Muscle of arm (tissue), 12 donors: ENCODE data around the gene SCN4A. TPM values are rescaled to one million over a fixed set of nuclear protein-coding genes. Genes with fewer than 3 reads are reported as not detected.
"Not testable (repeated sequence)": the region's sequence is repeated elsewhere in the genome, so short reads cannot be mapped to it uniquely, and the experiment has no call there.

ENCODE experiments used
- DNase-seq: peaks from one replicate; pipeline ENCODE4 v3.0.0-alpha.2; 2013
- polyA plus RNA-seq, 12 donors: library from polyadenylated mRNA; unstranded; fragments of 120-200 nt; gene quantifications; one replicate each; pipeline ENCODE4 v1.2.1, GENCODE V29; 2013; ENCODE audit not compliant: insufficient read length in 12 of 12

The SCN4A gene
- polyA plus RNA-seq, 12 donors: 13.9 to 53.0 (median 39.3) TPM; not detected in 1

- no peak for DNase-seq
Measured at GRCh38 chr17:63939401-63939800, 33.3 kb downstream of the SCN4A start.

- no peak for DNase-seq
Measured at GRCh38 chr17:63937920-63938319, 34.8 kb downstream of the SCN4A start.

DNA sequence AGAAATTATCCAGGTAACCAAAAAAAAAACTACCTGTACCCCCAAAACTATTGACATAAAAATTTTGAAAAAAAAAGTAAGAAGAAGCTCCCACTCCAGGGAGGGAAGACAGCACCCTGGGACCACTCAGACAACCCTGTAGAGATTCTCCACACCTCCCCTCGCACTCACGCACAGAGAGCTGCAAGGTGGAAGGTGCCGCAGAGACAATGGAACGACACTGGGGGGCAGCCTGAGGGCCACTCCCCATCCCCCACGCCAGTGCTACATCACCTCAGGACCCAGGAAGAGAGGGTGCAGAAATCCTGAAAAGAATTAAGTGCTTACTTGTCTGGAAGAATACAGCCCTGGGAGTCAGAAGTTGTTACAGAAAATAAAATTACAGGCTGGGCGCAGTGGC is 35.4 kb downstream of the SCN4A start:
- no peak for DNase-seq

GRCh38 chr17:63934183-63935112 is 38.3 kb downstream of the SCN4A start:
- no peak for DNase-seq

DNA sequence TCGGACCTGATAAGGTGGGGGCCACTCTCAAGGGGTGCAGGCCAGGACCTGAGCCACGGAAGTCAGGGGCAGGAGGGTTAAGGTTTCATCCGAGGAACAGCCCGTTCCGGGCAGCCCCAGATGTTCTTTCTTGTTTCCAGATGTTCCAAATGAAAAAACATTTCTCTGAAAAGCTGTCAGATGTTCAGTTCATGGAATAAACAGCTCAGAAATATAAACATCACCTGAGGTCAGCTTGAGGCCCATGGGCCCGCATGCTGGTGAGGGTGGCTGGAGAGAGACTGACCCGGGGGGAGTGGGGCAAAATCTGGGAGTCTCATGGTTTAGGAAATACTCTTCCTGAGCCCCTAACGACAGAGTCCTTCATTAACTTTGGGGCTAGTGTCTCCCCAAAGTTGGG is 39.1 kb downstream of the SCN4A start:
- no peak for DNase-seq

GRCh38 chr17:63932721-63933120 is 40.0 kb downstream of the SCN4A start:
- DNase-seq: no peak

- DNase-seq: no peak
Measured at GRCh38 chr17:63931981-63932561, 40.6 kb downstream of the SCN4A start, which contains the start of gene CD79B. Gene CD79B (minus strand): TSS chr17:63932331. CDS start chr17:63932261, 70 bp downstream.

- DNase-seq: no peak
Measured at GRCh38 chr17:63930951-63931575, 41.7 kb downstream of the SCN4A start.

DNA sequence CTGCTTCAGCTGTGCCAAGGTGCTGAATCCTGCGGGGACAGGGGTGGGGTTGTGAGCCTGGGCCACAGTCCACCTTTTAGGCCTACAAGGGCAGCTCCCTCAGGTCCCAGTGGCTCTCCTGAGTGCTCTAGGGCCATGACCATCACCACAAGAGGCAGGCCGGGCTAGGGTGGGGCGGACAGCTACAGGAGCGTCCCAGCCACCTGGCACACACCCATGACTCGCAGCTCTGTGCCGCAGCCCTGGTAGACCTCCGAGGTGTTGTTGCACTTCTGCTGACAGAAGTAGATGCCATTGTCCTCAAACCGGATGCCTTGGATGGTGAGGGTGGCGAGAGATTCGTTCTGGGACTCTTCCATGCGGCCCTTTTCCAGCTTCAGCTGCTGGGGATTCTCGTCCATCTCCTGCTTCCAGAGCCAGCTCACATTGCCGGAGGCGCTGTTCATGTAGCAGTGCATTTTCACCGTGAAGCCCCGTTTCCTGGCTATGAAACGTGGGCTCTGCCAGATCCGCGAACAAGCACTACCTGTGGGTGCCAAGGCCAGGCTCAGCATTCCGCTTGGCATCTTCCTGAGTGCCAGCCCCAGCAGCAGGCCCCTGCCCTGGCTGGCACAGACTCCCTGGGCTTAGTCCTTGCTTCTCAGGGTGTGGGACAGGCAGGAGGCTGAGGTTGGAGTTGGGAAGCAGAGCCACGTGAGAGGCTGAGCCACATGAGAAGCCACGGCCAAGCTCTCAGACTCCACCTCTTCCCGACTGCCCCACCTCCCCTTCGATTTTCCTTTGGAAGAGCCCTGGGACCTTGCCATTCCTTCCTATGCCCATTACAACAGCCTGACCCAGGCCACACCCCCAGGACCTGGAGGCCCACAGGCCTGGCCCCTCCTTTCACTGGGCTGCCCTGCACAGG is 42.6 kb downstream of the SCN4A start:
- DNase-seq: no peak

- DNase-seq: no peak
Measured at GRCh38 chr17:63928966-63929695, 43.6 kb downstream of the SCN4A start.

- no peak for DNase-seq
Measured at GRCh38 chr17:63928172-63928666, 44.5 kb downstream of the SCN4A start.

GRCh38 chr17:63927464-63928171 is 45.1 kb downstream of the SCN4A start:
- DNase-seq: no peak

- DNase-seq: no peak
Measured at GRCh38 chr17:63926164-63926563, 46.6 kb downstream of the SCN4A start.

DNA sequence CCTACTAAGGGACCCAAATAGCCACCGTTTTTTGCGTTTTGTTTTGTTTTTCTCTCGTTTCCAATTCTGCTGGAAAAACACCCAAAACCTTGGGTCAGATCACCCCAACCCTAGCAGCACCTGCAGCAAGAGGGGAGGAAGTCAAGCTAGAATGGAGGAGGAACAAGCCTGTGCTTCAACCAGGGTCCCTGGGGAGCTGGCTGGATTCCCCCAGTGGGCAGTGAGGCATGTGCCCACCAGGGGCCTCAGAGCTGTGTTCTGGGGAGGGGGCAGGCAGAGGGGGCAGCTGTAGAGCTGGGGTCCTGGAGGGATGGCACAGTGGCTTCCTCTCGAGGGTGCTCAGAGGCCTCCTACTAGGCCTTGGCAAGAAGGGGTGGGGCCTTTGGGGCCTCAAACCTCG is 47.1 kb downstream of the SCN4A start:
- DNase-seq: no peak

GRCh38 chr17:63922402-63922801 is 50.3 kb downstream of the SCN4A start:
- not testable (repeated sequence) for DNase-seq

- not testable (repeated sequence) for DNase-seq
Measured at GRCh38 chr17:63920779-63921178, 51.9 kb downstream of the SCN4A start.

DNA sequence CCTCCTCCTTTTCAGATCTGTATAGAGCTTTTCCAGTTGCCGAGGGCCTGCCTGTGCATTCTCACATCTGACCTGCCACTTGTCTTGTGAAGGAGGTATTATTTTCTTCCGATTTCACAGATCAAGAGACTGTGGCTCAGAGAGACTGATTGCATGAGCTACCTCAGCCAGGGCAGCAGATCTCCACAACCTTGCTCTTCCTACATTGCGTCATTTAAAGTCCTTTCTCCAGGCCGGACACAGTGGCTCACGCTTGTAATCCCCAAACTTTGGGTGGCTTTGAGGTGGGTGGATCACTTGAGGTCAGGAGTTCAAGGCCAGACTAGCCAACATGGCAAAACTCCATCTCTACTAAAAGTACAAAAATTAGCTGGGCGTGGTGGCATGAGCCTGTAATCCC is 52.7 kb downstream of the SCN4A start:
- DNase-seq: not testable (repeated sequence)

GRCh38 chr17:63919311-63919723 is 53.4 kb downstream of the SCN4A start:
- DNase-seq: peak; percentile 57

- DNase-seq: not testable (repeated sequence)
Measured at GRCh38 chr17:63918789-63919305, 53.9 kb downstream of the SCN4A start, which contains the start of gene GH1. Gene GH1 (minus strand): TSS chr17:63918839. CDS start chr17:63918776, 63 bp downstream.

DNA sequence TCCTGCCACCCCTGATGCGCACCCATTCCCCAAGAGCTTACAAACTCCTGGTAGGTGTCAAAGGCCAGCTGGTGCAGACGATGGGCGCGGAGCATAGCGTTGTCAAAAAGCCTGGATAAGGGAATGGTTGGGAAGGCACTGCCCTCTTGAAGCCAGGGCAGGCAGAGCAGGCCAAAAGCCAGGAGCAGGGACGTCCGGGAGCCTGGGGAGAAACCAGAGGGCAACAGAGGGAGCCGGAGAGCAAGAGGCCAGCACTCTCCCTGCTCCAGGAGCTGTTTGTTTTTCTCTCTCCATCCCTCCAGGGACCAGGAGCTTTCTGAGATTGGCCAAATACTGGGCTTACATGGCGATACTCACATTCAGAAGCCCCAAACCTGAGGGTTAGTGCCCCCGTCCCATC is 54.4 kb downstream of the SCN4A start:
- DNase-seq: no peak
